ENCODE measurements around the gene ISOC2.

GRCh38 chr19:55495646-55496349 lies 34.4 kb upstream of the ISOC2 start:
- TF ChIP-seq, protein P1, sequence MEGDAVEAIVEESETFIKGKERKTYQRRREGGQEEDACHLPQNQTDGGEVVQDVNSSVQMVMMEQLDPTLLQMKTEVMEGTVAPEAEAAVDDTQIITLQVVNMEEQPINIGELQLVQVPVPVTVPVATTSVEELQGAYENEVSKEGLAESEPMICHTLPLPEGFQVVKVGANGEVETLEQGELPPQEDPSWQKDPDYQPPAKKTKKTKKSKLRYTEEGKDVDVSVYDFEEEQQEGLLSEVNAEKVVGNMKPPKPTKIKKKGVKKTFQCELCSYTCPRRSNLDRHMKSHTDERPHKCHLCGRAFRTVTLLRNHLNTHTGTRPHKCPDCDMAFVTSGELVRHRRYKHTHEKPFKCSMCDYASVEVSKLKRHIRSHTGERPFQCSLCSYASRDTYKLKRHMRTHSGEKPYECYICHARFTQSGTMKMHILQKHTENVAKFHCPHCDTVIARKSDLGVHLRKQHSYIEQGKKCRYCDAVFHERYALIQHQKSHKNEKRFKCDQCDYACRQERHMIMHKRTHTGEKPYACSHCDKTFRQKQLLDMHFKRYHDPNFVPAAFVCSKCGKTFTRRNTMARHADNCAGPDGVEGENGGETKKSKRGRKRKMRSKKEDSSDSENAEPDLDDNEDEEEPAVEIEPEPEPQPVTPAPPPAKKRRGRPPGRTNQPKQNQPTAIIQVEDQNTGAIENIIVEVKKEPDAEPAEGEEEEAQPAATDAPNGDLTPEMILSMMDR (IDR thresholded peaks at IDR 0.05; ENCODE audit: insufficient read depth, low read length): no peak
- TF ChIP-seq GABPA (IDR thresholded peaks at IDR 0.05; ENCODE audit: low read depth) (no peak), POLR2AphosphoS5 (IDR thresholded peaks at IDR 0.05; ENCODE audit: low read depth) (no peak)
